OCI-LY3 (cell line): ENCODE data around the gene SNAP25.

Source experiments
- H2AFZ ChIP-seq: fragments of 200-600, 300-600 bp; shearing (Covaris generic); 2 replicates; pipeline ENCODE4 v1.6.0; 2014; ENCODE audit warnings: antibody characterized with exemption, low read depth, low read length
- H3K27ac ChIP-seq: fragments of 200-600, 300-600 bp; sonication (generic); 2 replicates; pipeline ENCODE4 v1.5.1; 2014; ENCODE audit warnings: mild to moderate bottlenecking, low read length, moderate library complexity, mixed read lengths
- H3K27me3 ChIP-seq: fragments of 200-600, 300-600 bp; sonication (generic); 2 replicates; pipeline ENCODE4 v1.6.1; 2014; ENCODE audit warnings: low read depth, low read length, mixed read lengths
- H3K36me3 ChIP-seq: fragments of 200-600, 300-600 bp; sonication (generic); replicated peaks from 2 replicates; pipeline ENCODE3; 2014; ENCODE audit warnings: low read depth, low read length, mixed read lengths
- H3K4me1 ChIP-seq: fragments of 300-600, 200-600 bp; sonication (generic); 2 replicates; pipeline ENCODE4 v1.6.1; 2014; ENCODE audit warnings: low read length, mixed read lengths
- H3K4me2 ChIP-seq: fragments of 200-600, 300-600 bp; sonication (generic); 2 replicates; pipeline ENCODE4 v1.6.1; 2014; ENCODE audit warnings: low read length, mixed read lengths
- H3K4me3 ChIP-seq: fragments of 300-600, 200-600 bp; sonication (generic); 2 replicates; pipeline ENCODE4 v1.5.1; 2014; ENCODE audit warnings: antibody characterized with exemption, mild to moderate bottlenecking, low read length, moderate library complexity
- H3K79me2 ChIP-seq: fragments of 300-600, 200-600 bp; shearing (Covaris generic); 2 replicates; pipeline ENCODE4 v1.6.1; 2014; ENCODE audit warnings: mild to moderate bottlenecking, low read length, mixed read lengths
- H3K9ac ChIP-seq: fragments of 300-600, 200-600 bp; shearing (Covaris generic); 2 replicates; pipeline ENCODE4 v1.6.0; 2014; ENCODE audit warnings: mild to moderate bottlenecking, low read length, moderate library complexity
- H3K9me3 ChIP-seq: fragments of 200-600, 300-600 bp; shearing (Covaris generic); 2 replicates; pipeline ENCODE4 v1.6.1; 2014; ENCODE audit warnings: low read length, mixed read lengths; ENCODE audit not compliant: insufficient read depth
- H4K20me1 ChIP-seq: fragments of 200-600, 300-600 bp; sonication (generic); 2 replicates; pipeline ENCODE4 v1.6.1; 2016; ENCODE audit warnings: low read length, mixed read lengths; ENCODE audit not compliant: insufficient read depth
- EZH2phosphoT487 ChIP-seq: fragments of 200-600 bp; shearing (Covaris generic); IDR thresholded peaks from 2 replicates; pipeline ENCODE4 v1.6.1; 2018; ENCODE audit warnings: antibody characterized with exemption, mixed run types, low read depth
- TF ChIP-seq, protein P1 (sequence below): fragments of 200-600, 300-600 bp; sonication (generic); IDR thresholded peaks from 2 replicates; pipeline ENCODE4 v1.5.1; 2014; ENCODE audit warnings: antibody characterized with exemption, low read length, low read depth

Gene SNAP25

DNA sequence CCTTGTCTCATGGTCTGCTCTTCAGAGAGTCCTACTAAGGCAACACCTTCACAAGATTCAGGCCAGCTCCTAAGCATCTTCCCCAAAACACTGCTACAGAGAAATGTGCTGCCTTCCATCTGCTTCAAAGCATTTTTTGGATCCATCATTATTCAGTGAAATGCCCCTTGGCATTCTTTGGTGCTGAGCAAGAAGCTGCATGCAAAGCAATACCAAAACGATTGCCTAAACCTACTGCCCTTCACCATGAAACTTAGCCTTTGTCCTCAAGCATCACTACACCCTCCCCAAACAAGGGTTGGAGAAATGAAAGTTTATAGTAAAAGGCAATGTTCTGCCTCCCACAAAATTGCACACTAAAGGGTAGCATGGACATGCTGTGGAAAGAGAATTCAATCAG is 93.5 kb downstream of the SNAP25 start:
- H4K20me1 ChIP-seq, result no peaks in the 10 kb centered on the region
- no peaks in the 10 kb centered on the region for H3K36me3 ChIP-seq
- no peak overlapping the region for H3K4me3 ChIP-seq
- H3K9me3 ChIP-seq, result no peaks in the 10 kb centered on the region
- no peak overlapping the region for H3K4me2 ChIP-seq
- no peak overlapping the region for H3K27ac ChIP-seq
- no peaks in the 10 kb centered on the region for H3K4me1 ChIP-seq
- H3K27me3 ChIP-seq, result peaks cover 69% of the 10 kb centered on the region
- no peaks in the 10 kb centered on the region for H3K79me2 ChIP-seq
- TF ChIP-seq, protein P1, sequence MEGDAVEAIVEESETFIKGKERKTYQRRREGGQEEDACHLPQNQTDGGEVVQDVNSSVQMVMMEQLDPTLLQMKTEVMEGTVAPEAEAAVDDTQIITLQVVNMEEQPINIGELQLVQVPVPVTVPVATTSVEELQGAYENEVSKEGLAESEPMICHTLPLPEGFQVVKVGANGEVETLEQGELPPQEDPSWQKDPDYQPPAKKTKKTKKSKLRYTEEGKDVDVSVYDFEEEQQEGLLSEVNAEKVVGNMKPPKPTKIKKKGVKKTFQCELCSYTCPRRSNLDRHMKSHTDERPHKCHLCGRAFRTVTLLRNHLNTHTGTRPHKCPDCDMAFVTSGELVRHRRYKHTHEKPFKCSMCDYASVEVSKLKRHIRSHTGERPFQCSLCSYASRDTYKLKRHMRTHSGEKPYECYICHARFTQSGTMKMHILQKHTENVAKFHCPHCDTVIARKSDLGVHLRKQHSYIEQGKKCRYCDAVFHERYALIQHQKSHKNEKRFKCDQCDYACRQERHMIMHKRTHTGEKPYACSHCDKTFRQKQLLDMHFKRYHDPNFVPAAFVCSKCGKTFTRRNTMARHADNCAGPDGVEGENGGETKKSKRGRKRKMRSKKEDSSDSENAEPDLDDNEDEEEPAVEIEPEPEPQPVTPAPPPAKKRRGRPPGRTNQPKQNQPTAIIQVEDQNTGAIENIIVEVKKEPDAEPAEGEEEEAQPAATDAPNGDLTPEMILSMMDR, result no peak
- TF ChIP-seq EZH2phosphoT487, result no peak
- H2AFZ ChIP-seq, result no peak overlapping the region
- H3K9ac ChIP-seq, result no peak overlapping the region

DNA sequence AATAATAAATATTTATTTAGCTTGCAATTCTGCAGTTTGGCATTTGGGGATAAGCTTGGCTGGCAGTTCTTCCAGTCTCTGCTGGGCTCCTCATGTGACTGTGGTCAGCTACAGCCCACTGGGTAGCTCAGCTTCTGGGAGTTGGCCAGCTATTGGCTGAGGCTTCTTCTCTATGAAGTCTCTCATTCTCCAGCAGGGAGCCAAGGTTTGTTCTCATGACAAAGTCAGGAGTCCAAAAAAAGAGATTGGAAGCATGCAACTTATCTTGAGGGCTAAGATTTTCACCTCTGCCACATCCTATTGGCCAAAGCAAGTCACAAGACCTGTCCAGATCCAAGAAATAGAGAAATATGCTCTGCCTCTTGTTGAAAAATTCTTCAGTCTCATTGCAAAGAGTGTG is 94.6 kb downstream of the SNAP25 start:
- H3K4me2 ChIP-seq, result no peak overlapping the region
- H3K9ac ChIP-seq, result no peak overlapping the region
- no peaks in the 10 kb centered on the region for H3K4me1 ChIP-seq
- H3K27ac ChIP-seq, result no peak overlapping the region
- no peaks in the 10 kb centered on the region for H4K20me1 ChIP-seq
- no peaks in the 10 kb centered on the region for H3K9me3 ChIP-seq
- no peak for TF ChIP-seq EZH2phosphoT487
- TF ChIP-seq, protein P1, result no peak
- H3K79me2 ChIP-seq, result no peaks in the 10 kb centered on the region
- no peaks in the 10 kb centered on the region for H3K36me3 ChIP-seq
- no peak overlapping the region for H2AFZ ChIP-seq
- H3K27me3 ChIP-seq, result peaks cover 66% of the 10 kb centered on the region
- no peak overlapping the region for H3K4me3 ChIP-seq

DNA sequence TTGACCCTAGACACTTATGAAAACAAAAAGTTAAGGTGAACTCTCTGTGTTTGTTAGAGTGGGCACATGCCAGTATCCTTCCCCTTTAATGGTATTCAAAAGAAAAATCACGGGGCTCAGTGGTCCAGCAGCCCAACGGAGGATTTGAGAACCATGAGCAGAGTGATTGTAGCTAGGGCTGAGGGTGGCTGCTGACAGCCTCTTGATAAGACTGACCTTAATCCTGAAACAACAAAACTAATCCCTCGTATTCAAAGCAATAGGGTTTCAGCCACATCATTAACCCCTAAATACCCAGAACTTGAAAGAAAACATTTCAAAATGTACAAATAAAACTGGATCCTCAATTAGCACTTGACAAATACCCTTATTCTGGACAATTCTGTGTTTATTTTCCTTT is 95.1 kb downstream of the SNAP25 start:
- no peaks in the 10 kb centered on the region for H4K20me1 ChIP-seq
- H3K9me3 ChIP-seq, result no peaks in the 10 kb centered on the region
- no peaks in the 10 kb centered on the region for H3K4me1 ChIP-seq
- H2AFZ ChIP-seq, result no peak overlapping the region
- no peak overlapping the region for H3K9ac ChIP-seq
- no peak overlapping the region for H3K4me3 ChIP-seq
- no peak for TF ChIP-seq EZH2phosphoT487
- TF ChIP-seq, protein P1, result no peak
- H3K4me2 ChIP-seq, result no peak overlapping the region
- H3K27me3 ChIP-seq, result peaks cover 64% of the 10 kb centered on the region
- H3K79me2 ChIP-seq, result no peaks in the 10 kb centered on the region
- no peaks in the 10 kb centered on the region for H3K36me3 ChIP-seq
- no peak overlapping the region for H3K27ac ChIP-seq

DNA sequence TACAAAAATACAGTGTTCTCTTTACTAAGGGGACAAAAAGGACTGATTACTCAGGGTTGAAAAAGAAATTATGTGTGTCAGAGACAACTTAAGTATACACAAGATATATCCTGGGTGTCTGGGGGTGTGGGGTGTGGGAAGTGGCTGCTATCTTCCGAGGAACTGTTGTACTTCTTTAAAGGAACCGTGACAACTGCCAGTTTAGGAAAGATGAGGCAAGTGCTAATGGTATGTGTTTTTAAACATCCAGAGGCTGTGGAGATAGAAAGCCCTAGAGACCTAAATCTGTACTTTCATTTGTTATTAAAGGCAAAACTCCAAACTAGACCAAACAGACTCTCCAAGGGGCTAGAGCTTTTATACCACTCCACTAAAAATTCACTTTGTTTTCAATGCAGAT is 95.6 kb downstream of the SNAP25 start:
- Histone ChIP-seq H3K9ac (no peak overlapping the region), H3K27me3 (peaks cover 60% of the 10 kb centered on the region), H3K4me2 (no peak overlapping the region), H3K9me3 (no peaks in the 10 kb centered on the region), H3K27ac (no peak overlapping the region), H3K79me2 (no peaks in the 10 kb centered on the region), H3K4me3 (no peak overlapping the region), H3K4me1 (no peaks in the 10 kb centered on the region), H4K20me1 (no peaks in the 10 kb centered on the region), H3K36me3 (no peaks in the 10 kb centered on the region), H2AFZ (no peak overlapping the region)
- TF ChIP-seq, protein P1, result no peak
- TF ChIP-seq EZH2phosphoT487, result no peak
